ENCODE data around the gene SLC25A51. TPM values are rescaled to one million over a fixed set of nuclear protein-coding genes. Genes with fewer than 3 reads are reported as not detected.

The SLC25A51 gene
- total and polyA plus RNA-seq, 4 donors: 3.8 to 24.4 (median 9.1) TPM

DNA sequence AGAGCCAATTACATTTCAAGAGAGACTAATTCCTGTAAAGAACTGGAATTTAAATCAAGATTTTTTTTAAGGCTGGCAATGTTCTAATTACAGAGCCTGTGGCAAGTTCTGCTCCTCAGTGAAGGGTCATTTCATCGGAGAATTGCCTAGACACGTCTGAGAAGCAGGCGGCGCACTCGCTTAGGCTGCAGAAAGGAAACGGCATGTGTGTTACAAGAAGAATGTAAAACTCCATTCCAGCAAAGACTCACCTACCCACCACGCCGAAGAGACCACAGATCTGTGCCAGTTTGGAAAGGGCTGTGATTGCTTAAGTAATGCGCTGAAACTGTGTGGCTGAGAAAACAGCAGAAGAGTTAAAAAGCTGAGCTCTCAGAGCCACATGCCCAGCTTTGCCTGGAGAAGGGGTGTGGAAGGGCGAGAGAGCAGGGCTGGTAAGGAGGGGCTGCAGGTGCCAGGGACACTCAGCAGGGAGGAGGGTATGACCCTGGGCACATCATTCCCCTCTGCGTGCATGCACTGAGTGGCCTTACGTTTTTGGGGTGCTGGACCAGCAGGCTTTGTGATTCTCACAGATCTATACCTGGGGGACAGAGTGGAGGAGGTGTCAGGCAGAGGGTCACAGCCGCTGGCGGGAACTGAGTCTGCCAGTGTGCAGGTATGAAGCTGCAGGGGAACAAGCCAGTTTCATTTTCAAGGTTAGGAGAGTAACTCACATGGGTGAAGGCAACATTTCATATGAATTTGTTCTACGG is 17.8 kb upstream of the SLC25A51 start:
- no peak overlapping the region for H3K9ac ChIP-seq (ENCODE audit: low read depth in 1 of 2, low read length in 2 of 2)
- WGBS: 94% methylated on average over 15 of the region's 15 CpGs
- no peak overlapping the region for H3K4me3 ChIP-seq (ENCODE audit: low read depth in 1 of 3, low read length in 3 of 3)
- no peaks in the 10 kb centered on the region for H3K27me3 ChIP-seq (ENCODE audit: control insufficient read depth in 4 of 4, insufficient read depth in 4 of 4, low read length in 3 of 4)
- peaks cover 0 to 6% (median 0%) of the 10 kb centered on the region in 4 donors for H3K4me1 ChIP-seq (ENCODE audit: control insufficient read depth in 4 of 4, insufficient read depth in 4 of 4, low read length in 3 of 4)
- TF ChIP-seq, protein P1, sequence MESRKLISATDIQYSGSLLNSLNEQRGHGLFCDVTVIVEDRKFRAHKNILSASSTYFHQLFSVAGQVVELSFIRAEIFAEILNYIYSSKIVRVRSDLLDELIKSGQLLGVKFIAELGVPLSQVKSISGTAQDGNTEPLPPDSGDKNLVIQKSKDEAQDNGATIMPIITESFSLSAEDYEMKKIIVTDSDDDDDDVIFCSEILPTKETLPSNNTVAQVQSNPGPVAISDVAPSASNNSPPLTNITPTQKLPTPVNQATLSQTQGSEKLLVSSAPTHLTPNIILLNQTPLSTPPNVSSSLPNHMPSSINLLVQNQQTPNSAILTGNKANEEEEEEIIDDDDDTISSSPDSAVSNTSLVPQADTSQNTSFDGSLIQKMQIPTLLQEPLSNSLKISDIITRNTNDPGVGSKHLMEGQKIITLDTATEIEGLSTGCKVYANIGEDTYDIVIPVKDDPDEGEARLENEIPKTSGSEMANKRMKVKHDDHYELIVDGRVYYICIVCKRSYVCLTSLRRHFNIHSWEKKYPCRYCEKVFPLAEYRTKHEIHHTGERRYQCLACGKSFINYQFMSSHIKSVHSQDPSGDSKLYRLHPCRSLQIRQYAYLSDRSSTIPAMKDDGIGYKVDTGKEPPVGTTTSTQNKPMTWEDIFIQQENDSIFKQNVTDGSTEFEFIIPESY (IDR thresholded peaks at IDR 0.05): no peak
- TF ChIP-seq, protein P2, sequence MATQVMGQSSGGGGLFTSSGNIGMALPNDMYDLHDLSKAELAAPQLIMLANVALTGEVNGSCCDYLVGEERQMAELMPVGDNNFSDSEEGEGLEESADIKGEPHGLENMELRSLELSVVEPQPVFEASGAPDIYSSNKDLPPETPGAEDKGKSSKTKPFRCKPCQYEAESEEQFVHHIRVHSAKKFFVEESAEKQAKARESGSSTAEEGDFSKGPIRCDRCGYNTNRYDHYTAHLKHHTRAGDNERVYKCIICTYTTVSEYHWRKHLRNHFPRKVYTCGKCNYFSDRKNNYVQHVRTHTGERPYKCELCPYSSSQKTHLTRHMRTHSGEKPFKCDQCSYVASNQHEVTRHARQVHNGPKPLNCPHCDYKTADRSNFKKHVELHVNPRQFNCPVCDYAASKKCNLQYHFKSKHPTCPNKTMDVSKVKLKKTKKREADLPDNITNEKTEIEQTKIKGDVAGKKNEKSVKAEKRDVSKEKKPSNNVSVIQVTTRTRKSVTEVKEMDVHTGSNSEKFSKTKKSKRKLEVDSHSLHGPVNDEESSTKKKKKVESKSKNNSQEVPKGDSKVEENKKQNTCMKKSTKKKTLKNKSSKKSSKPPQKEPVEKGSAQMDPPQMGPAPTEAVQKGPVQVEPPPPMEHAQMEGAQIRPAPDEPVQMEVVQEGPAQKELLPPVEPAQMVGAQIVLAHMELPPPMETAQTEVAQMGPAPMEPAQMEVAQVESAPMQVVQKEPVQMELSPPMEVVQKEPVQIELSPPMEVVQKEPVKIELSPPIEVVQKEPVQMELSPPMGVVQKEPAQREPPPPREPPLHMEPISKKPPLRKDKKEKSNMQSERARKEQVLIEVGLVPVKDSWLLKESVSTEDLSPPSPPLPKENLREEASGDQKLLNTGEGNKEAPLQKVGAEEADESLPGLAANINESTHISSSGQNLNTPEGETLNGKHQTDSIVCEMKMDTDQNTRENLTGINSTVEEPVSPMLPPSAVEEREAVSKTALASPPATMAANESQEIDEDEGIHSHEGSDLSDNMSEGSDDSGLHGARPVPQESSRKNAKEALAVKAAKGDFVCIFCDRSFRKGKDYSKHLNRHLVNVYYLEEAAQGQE (IDR thresholded peaks at IDR 0.05): no peak
- TF ChIP-seq FOXA2 (IDR thresholded peaks at IDR 0.05) (no peak), HNF4A (conservative IDR thresholded peaks at IDR 0.05) (no peak), YY1 (IDR thresholded peaks at IDR 0.05) (no peak)
- no peak overlapping the region for H3K27ac ChIP-seq (ENCODE audit: low read depth in 1 of 2, low read length in 2 of 2)
- H3K36me3 ChIP-seq (ENCODE audit: control insufficient read depth in 4 of 4, insufficient read depth in 3 of 4, low read depth in 1 of 4, low read length in 3 of 4): peaks cover 0 to 29% (median 12%) of the 10 kb centered on the region in 4 donors
- no peak for DNase-seq (ENCODE audit: low spot score)
- no peaks in the 10 kb centered on the region for H3K9me3 ChIP-seq (ENCODE audit: control insufficient read depth in 4 of 4, low read length in 3 of 4)

DNA sequence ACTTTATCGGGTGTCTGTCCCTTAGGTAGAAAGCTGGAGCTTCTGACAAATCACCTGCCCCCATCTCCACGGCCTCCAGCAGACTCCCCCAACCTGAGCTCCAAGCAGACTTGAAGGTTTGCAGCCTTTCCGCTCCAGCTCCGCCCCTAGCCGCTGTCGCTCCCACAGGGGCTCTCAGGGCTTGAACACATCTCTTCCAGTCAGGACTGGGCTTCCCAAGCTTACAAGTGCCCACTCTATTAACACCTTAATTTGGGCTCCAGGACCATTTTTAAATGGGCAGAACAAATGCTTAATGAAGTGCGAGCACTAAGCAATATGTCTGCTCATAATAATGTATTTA is 17.2 kb upstream of the SLC25A51 start:
- H3K4me3 ChIP-seq (ENCODE audit: low read depth in 1 of 3, low read length in 3 of 3): no peak overlapping the region
- H3K27ac ChIP-seq (ENCODE audit: low read depth in 1 of 2, low read length in 2 of 2): no peak overlapping the region
- no peak overlapping the region for H3K9ac ChIP-seq (ENCODE audit: low read depth in 1 of 2, low read length in 2 of 2)
- WGBS: 96% methylated on average over 7 of the region's 7 CpGs
- H3K36me3 ChIP-seq (ENCODE audit: control insufficient read depth in 4 of 4, insufficient read depth in 3 of 4, low read depth in 1 of 4, low read length in 3 of 4): peaks cover 0 to 29% (median 12%) of the 10 kb centered on the region in 4 donors
- no peak for DNase-seq (ENCODE audit: low spot score)
- no peaks in the 10 kb centered on the region for H3K9me3 ChIP-seq (ENCODE audit: control insufficient read depth in 4 of 4, low read length in 3 of 4)
- no peaks in the 10 kb centered on the region for H3K27me3 ChIP-seq (ENCODE audit: control insufficient read depth in 4 of 4, insufficient read depth in 4 of 4, low read length in 3 of 4)
- TF ChIP-seq GABPA (IDR thresholded peaks at IDR 0.05 in 1 of 2, conservative IDR thresholded peaks at IDR 0.05 in 1 of 2) (no peak), HNF4A (conservative IDR thresholded peaks at IDR 0.05) (no peak), FOXA1 (IDR thresholded peaks at IDR 0.05) (no peak), HNF4G (IDR thresholded peaks at IDR 0.05) (no peak), RAD21 (IDR thresholded peaks at IDR 0.05) (no peak), JUND (IDR thresholded peaks at IDR 0.05) (no peak), RXRA (IDR thresholded peaks at IDR 0.05) (no peak), NR2F2 (IDR thresholded peaks at IDR 0.05) (no peak), TAF1 (conservative IDR thresholded peaks at IDR 0.05) (no peak), YY1 (IDR thresholded peaks at IDR 0.05) (no peak), EGR1 (IDR thresholded peaks at IDR 0.05; ENCODE audit: low read depth in 2 of 2) (no peak), FOXA2 (IDR thresholded peaks at IDR 0.05) (no peak)
- TF ChIP-seq, protein P3, sequence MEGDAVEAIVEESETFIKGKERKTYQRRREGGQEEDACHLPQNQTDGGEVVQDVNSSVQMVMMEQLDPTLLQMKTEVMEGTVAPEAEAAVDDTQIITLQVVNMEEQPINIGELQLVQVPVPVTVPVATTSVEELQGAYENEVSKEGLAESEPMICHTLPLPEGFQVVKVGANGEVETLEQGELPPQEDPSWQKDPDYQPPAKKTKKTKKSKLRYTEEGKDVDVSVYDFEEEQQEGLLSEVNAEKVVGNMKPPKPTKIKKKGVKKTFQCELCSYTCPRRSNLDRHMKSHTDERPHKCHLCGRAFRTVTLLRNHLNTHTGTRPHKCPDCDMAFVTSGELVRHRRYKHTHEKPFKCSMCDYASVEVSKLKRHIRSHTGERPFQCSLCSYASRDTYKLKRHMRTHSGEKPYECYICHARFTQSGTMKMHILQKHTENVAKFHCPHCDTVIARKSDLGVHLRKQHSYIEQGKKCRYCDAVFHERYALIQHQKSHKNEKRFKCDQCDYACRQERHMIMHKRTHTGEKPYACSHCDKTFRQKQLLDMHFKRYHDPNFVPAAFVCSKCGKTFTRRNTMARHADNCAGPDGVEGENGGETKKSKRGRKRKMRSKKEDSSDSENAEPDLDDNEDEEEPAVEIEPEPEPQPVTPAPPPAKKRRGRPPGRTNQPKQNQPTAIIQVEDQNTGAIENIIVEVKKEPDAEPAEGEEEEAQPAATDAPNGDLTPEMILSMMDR (IDR thresholded peaks at IDR 0.05; ENCODE audit: low read depth, low read length, missing input control): no peak
- TF ChIP-seq, protein P1 (IDR thresholded peaks at IDR 0.05): no peak
- TF ChIP-seq, protein P2 (IDR thresholded peaks at IDR 0.05): no peak
- TF ChIP-seq, protein P4, sequence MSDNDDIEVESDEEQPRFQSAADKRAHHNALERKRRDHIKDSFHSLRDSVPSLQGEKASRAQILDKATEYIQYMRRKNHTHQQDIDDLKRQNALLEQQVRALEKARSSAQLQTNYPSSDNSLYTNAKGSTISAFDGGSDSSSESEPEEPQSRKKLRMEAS (IDR thresholded peaks at IDR 0.05): no peak
- TF ChIP-seq, protein P5, sequence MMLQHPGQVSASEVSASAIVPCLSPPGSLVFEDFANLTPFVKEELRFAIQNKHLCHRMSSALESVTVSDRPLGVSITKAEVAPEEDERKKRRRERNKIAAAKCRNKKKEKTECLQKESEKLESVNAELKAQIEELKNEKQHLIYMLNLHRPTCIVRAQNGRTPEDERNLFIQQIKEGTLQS (IDR thresholded peaks at IDR 0.05): no peak
- H3K4me1 ChIP-seq (ENCODE audit: control insufficient read depth in 4 of 4, insufficient read depth in 4 of 4, low read length in 3 of 4): peaks cover 0 to 6% (median under 1%) of the 10 kb centered on the region in 4 donors
